HepG2 (cell line): ENCODE measurements around the gene HLF. TPM values are rescaled to one million over a fixed set of nuclear protein-coding genes. Genes with fewer than 3 reads are reported as not detected.

Source experiments
- CAMTA2 ChIP-seq: sonication (generic); formaldehyde crosslinking; IDR thresholded peaks from 2 replicates; pipeline ENCODE4 v1.4.0; 2020; ENCODE audit warnings: mild to moderate bottlenecking, missing genetic modification reagents, borderline replicate concordance
- GABPA ChIP-seq, 2 experiments: IDR thresholded peaks; 2 replicates each; pipeline ENCODE4 v1.6.1; 2011 to 2016; ENCODE audit warnings: low read depth in 2 of 2, low read length in 1 of 2, missing biosample characterization in 1 of 2, missing genetic modification characterization in 1 of 2
- IRF9 ChIP-seq: sonication (generic); formaldehyde crosslinking; IDR thresholded peaks from 2 replicates; pipeline ENCODE4 v1.8.0; 2022; ENCODE audit warnings: missing genetic modification reagents, mild to moderate bottlenecking, borderline replicate concordance
- POGK ChIP-seq: sonication (generic); formaldehyde crosslinking; conservative IDR thresholded peaks from 2 replicates; pipeline ENCODE4 v1.8.0; 2022; ENCODE audit warnings: mild to moderate bottlenecking, moderate library complexity, missing genetic modification reagents
- YEATS4 ChIP-seq: sonication (generic); formaldehyde crosslinking; IDR thresholded peaks from 2 replicates; pipeline ENCODE4 v1.4.0; 2020; ENCODE audit warnings: missing genetic modification reagents, borderline replicate concordance
- ZBTB21 ChIP-seq: sonication (generic); formaldehyde crosslinking; IDR thresholded peaks from 2 replicates; pipeline ENCODE4 v1.4.0; 2020; ENCODE audit warnings: missing genetic modification reagents
- ZNF501 ChIP-seq: sonication (generic); formaldehyde crosslinking; IDR thresholded peaks from 2 replicates; pipeline ENCODE4 v1.5.1; 2020; ENCODE audit warnings: mild to moderate bottlenecking, moderate library complexity, missing genetic modification reagents
- ZNF558 ChIP-seq: sonication (generic); formaldehyde crosslinking; IDR thresholded peaks from 2 replicates; pipeline ENCODE4 v1.9.0; 2022; ENCODE audit warnings: mild to moderate bottlenecking, missing genetic modification reagents, borderline replicate concordance
- ZNF737 ChIP-seq: sonication (generic); formaldehyde crosslinking; IDR thresholded peaks from 2 replicates; pipeline ENCODE4 v1.5.0; 2020; ENCODE audit warnings: missing genetic modification reagents, mild to moderate bottlenecking, borderline replicate concordance
- ZNF746 ChIP-seq: sonication (generic); formaldehyde crosslinking; IDR thresholded peaks from 2 replicates; pipeline ENCODE4 v1.8.0; 2022; ENCODE audit warnings: mild to moderate bottlenecking, missing genetic modification reagents
- ZNF784 ChIP-seq: sonication (generic); formaldehyde crosslinking; IDR thresholded peaks from 2 replicates; pipeline ENCODE4 v1.5.1; 2020; ENCODE audit warnings: missing genetic modification reagents, mild to moderate bottlenecking, borderline replicate concordance
- polyA plus RNA-seq, 8 experiments: library from polyadenylated mRNA; depleted of rRNA in 3 of 8; stranded (reverse) in 7 of 8; unstranded in 1 of 8; fragments of >200 nt; fragmentation: Illumina TruSeq in 4 of 8; extraction: Trizol in 4 of 8; gene quantifications; 2 replicates each; pipeline versions ENCODE4 v1.2.1 to v1.2.3, GENCODE V29; 2011 to 2016; ENCODE audit warnings: low read depth in 4 of 8, missing spikeins in 1 of 8, mixed read lengths in 1 of 8; ENCODE audit not compliant: insufficient read depth in 1 of 8
- total RNA-seq, 5 experiments: library from RNA; depleted of rRNA; stranded (reverse); fragments of >200 nt; fragmentation: Illumina TruSeq; extraction: Trizol; gene quantifications; 2 replicates each; pipeline ENCODE4 v1.2.3, GENCODE V29; 2016; ENCODE audit warnings: low read depth in 1 of 5
- TF ChIP-seq, protein P1 (sequence below), 2 experiments: sonication (generic) in 1 of 2; formaldehyde crosslinking in 1 of 2; IDR thresholded peaks; 2 replicates each; pipeline versions ENCODE4 v1.4.0 to v1.6.1; 2018 to 2020; ENCODE audit warnings: missing genetic modification reagents in 2 of 2, borderline replicate concordance in 1 of 2, low read depth in 1 of 2, mild to moderate bottlenecking in 1 of 2, missing biosample characterization in 1 of 2
- TF ChIP-seq, protein P2 (sequence below): sonication (generic); IDR thresholded peaks from 2 replicates; pipeline ENCODE4 v1.6.1; 2016; ENCODE audit warnings: low read depth, borderline replicate concordance
- TF ChIP-seq, protein P3 (sequence below): sonication (generic); formaldehyde crosslinking; IDR thresholded peaks from 2 replicates; pipeline ENCODE4 v1.8.0; 2022; ENCODE audit warnings: mild to moderate bottlenecking, missing genetic modification reagents
- TF ChIP-seq, protein P4 (sequence below): sonication (generic); formaldehyde crosslinking; IDR thresholded peaks from 2 replicates; pipeline ENCODE4 v1.8.1; 2023; ENCODE audit warnings: mild to moderate bottlenecking, inconsistent platforms, moderate library complexity, missing genetic modification reagents, borderline replicate concordance

The HLF gene
- total and polyA plus RNA-seq, 2 of the 13 experiments (the other 11 are each of a cell fraction or from before 2014, with no cell fraction given) = 202 to 346 TPM

DNA sequence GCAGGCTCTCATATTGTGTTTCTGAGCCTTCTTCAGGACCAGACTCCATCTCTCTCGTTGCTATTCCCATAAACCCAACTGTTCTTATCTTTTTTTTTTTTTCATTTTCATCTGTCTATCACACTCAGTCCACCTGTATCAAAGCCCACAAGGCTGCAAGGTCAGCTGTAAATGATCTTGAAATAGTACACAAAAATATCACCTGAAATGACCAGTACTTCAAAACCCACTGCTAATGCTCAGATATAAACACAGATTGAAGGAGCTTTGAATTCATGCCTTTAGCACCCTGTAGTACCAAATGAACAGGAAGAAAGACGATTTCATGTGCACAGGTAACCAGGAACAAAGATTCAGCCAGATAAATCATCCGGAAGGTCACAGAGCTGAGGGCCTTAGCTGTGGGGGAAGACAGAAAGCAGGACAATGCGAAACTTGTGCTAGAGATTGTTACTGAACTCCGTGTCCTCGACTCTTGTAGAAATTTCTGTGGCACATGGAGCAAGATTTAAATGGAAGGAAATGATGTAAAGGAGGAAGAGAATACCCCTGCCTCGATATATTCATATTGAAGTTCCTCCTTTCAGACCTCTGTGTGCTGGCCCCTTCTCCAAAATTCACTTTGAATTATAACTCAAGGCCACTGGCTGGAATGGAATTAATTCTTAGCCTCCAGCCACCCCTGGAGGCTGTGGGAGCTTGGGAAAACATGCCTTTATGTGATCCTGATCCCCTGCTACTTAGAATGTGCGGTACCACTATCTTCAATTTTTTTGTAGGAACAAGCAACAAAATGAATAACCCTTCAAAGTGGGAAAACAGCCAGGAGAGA, 4.1 kb downstream of the HLF start (continued):
- TF ChIP-seq ZNF737 (no peak), ZNF501 (CRISPR knock-in tag) (no peak), IRF9 (CRISPR knock-in tag) (no peak), CAMTA2 (no peak), GABPA (IDR thresholded peaks at IDR 0.05; ENCODE audit: low read depth, low read length) (no peak), GABPA (CRISPR knock-in tag; IDR thresholded peaks at IDR 0.05; ENCODE audit: low read depth) (no peak), ZNF746 (CRISPR knock-in tag) (no peak), YEATS4 (no peak), ZNF558 (CRISPR knock-in tag) (no peak), POGK (CRISPR knock-in tag) (0 out of 2 replicates have a peak, but pooled peaks have one; percentile 37), ZNF784 (CRISPR knock-in tag) (no peak), ZBTB21 (CRISPR knock-in tag) (no peak)
- TF ChIP-seq, protein P1, sequence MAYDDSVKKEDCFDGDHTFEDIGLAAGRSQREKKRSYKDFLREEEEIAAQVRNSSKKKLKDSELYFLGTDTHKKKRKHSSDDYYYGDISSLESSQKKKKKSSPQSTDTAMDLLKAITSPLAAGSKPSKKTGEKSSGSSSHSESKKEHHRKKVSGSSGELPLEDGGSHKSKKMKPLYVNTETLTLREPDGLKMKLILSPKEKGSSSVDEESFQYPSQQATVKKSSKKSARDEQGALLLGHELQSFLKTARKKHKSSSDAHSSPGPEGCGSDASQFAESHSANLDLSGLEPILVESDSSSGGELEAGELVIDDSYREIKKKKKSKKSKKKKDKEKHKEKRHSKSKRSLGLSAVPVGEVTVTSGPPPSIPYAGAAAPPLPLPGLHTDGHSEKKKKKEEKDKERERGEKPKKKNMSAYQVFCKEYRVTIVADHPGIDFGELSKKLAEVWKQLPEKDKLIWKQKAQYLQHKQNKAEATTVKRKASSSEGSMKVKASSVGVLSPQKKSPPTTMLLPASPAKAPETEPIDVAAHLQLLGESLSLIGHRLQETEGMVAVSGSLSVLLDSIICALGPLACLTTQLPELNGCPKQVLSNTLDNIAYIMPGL (CRISPR knock-in tag; IDR thresholded peaks at IDR 0.05; ENCODE audit: borderline replicate concordance in 1 of 2, low read depth in 1 of 2) = no peak; a peak in 1 of 4 replicates
- TF ChIP-seq, protein P2, sequence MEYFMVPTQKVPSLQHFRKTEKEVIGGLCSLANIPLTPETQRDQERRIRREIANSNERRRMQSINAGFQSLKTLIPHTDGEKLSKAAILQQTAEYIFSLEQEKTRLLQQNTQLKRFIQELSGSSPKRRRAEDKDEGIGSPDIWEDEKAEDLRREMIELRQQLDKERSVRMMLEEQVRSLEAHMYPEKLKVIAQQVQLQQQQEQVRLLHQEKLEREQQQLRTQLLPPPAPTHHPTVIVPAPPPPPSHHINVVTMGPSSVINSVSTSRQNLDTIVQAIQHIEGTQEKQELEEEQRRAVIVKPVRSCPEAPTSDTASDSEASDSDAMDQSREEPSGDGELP = no peak
- TF ChIP-seq, protein P3, sequence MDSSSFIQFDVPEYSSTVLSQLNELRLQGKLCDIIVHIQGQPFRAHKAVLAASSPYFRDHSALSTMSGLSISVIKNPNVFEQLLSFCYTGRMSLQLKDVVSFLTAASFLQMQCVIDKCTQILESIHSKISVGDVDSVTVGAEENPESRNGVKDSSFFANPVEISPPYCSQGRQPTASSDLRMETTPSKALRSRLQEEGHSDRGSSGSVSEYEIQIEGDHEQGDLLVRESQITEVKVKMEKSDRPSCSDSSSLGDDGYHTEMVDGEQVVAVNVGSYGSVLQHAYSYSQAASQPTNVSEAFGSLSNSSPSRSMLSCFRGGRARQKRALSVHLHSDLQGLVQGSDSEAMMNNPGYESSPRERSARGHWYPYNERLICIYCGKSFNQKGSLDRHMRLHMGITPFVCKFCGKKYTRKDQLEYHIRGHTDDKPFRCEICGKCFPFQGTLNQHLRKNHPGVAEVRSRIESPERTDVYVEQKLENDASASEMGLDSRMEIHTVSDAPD (CRISPR knock-in tag) = 0 out of 2 replicates have a peak, but pooled peaks have one; percentile 24
- TF ChIP-seq, protein P4, sequence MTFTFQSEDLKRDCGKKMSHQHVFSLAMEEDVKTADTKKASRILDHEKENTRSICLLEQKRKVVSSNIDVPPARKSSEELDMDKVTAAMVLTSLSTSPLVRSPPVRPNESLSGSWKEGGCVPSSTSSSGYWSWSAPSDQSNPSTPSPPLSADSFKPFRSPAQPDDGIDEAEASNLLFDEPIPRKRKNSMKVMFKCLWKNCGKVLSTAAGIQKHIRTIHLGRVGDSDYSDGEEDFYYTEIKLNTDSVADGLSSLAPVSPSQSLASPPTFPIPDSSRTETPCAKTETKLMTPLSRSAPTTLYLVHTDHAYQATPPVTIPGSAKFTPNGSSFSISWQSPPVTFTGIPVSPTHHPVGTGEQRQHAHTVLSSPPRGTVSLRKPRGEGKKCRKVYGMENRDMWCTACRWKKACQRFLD (CRISPR knock-in tag) = no peak
